ENCODE data around the gene WDFY2.

WDFY2 gene

DNA sequence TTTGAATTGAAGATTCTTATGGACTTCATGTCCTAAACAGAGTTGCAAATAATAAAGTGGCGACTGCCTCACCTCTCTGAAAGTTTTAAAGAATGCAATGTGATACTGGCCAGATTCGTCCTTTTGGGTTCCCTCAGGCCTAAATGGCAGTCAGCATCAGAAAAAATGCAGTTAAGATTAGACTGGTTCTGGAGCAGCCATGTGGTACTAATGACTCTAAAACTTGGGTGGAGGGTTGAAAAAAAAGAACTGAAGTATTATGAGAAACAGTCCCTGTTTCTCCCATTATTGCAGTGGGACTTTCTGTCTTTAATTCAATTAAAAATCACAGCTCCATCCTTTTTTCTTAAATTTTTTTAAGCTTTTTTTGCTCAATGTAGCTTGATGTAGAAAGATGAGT lies 37.3 kb downstream of the WDFY2 start:
- Mint-ChIP-seq H3K27ac (peak overlapping the region; percentile 93), H3K4me3 (no peak overlapping the region), H3K4me1 (ENCODE audit: low read depth) (peaks cover 89% of the 10 kb centered on the region), H3K36me3 (ENCODE audit: low read depth) (peaks cover 39% of the 10 kb centered on the region), H3K9me3 (no peaks in the 10 kb centered on the region), H3K27me3 (no peaks in the 10 kb centered on the region)
- intact Hi-C loops (cut with micrococcal nuclease) = loop anchor here (5.0 kb wide), 1 partner anchor 34 kb away; no protein-coding TSS in a partner anchor

DNA sequence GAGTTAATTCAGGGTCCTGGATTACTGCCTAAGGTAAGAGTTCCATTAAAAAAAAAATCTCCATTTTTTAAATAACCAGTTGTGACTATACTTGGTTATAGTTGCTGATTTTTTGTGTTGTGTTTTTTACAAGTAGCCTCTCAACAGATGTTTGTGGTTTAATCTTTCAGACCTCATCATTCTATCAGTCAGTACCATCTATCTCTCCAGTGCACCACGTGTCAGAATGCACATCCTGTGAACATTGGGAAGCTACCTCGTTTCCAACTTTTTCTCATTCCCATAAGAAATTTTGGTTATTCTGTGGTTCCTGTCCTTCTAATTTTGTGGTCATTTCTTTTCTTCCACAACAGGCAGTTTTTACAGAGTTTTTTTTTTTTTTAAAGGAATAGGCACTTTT lies 39.2 kb downstream of the WDFY2 start:
- Mint-ChIP-seq H3K27me3 (no peaks in the 10 kb centered on the region), H3K36me3 (ENCODE audit: low read depth) (peaks cover 41% of the 10 kb centered on the region), H3K4me1 (ENCODE audit: low read depth) (peaks cover 97% of the 10 kb centered on the region), H3K27ac (no peak overlapping the region), H3K9me3 (no peaks in the 10 kb centered on the region), H3K4me3 (no peak overlapping the region)
- intact Hi-C loops (cut with micrococcal nuclease) = loop anchor here (5.0 kb wide), 1 partner anchor 36 kb away; no protein-coding TSS in a partner anchor

- peaks cover 34% of the 10 kb centered on the region for H3K36me3 Mint-ChIP-seq (ENCODE audit: low read depth)
- H3K27me3 Mint-ChIP-seq = no peaks in the 10 kb centered on the region
- intact Hi-C loops (cut with micrococcal nuclease) = loop anchor here (5.0 kb wide), 1 partner anchor 37 kb away; no protein-coding TSS in a partner anchor
- no peak overlapping the region for H3K4me3 Mint-ChIP-seq
- H3K27ac Mint-ChIP-seq = peak overlapping the region; percentile 80
- H3K4me1 Mint-ChIP-seq (ENCODE audit: low read depth) = peaks cover 97% of the 10 kb centered on the region
- no peaks in the 10 kb centered on the region for H3K9me3 Mint-ChIP-seq
Measured at GRCh38 chr13:51624207-51624606, 39.9 kb downstream of the WDFY2 start.

DNA sequence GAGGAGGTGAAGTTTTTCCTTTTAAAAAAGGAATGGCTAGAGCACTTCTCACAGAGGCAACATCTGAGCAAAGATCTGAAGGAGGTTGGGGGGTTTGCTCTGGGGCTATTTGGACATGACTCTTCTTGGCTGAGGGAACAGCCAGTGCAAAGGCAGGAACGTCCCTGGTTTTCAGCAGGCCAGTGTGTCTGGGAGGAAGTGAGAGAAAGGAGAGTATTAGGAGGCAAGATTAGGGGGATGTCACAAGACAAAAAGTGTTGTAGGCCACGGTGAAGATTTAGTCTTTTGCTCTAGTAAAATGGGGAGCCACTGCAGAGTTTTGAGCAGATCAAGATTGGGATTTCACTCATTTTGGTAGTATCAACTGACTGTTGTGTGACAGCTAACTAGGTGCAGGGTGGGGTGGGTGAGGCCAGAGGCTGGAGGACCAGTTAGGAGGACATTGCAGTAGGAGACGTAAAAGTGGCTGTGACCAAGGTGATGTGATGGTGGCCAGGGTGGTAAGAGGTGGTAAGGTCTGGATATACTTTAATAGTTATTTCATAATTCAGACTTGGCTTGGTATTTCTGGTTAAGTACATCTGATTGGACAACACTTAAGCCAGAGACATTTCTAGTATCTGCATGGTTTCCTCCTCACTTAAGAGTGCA lies 40.6 kb downstream of the WDFY2 start:
- Mint-ChIP-seq H3K27ac (peak overlapping the region; percentile 80), H3K36me3 (ENCODE audit: low read depth) (peaks cover 30% of the 10 kb centered on the region), H3K9me3 (no peaks in the 10 kb centered on the region), H3K4me3 (peak overlapping the region; percentile 7), H3K4me1 (ENCODE audit: low read depth) (peaks cover 91% of the 10 kb centered on the region), H3K27me3 (no peaks in the 10 kb centered on the region)
- intact Hi-C loops (cut with micrococcal nuclease) = loop anchor here (5.0 kb wide), 1 partner anchor 38 kb away; no protein-coding TSS in a partner anchor

DNA sequence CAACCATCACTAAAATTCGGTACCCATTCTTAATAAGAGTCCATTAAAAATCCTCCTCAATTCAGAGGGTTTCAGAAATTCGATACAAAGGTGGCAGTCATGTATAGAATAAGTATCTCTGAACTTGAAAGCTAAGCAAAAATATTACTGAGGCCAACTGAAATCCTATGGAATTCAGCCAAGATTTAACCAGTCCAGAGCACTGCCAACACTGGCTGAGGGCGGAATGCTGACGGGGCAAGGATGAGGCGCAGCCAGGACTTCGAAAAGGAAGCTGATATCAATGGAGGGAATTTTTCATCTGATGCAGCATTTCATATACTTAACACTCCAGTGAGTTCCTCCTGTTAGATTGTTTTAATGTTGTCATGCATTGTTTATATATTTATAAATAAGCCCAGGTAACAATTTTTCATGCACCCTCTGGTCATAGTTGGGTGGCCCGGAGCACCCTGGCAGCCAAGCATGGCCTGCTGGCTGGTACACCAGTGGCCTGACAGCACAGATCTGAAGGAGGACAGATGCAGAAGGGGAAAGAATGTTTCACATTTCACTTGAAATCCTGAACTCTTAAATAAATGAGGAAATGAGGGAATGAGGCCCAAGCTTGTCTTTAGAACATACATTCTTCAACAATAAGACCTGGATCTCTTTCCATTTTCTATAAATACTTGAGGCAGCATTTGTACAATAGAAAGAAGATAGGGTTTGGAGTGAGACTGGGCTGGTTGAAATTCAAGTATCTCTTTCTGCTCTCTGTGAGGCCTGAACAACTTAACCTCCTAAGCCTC lies 41.5 kb downstream of the WDFY2 start:
- Mint-ChIP-seq H3K27ac (peak overlapping the region; percentile 80), H3K27me3 (no peaks in the 10 kb centered on the region), H3K9me3 (no peaks in the 10 kb centered on the region), H3K4me1 (ENCODE audit: low read depth) (peaks cover 89% of the 10 kb centered on the region), H3K36me3 (ENCODE audit: low read depth) (peaks cover 24% of the 10 kb centered on the region), H3K4me3 (no peak overlapping the region)
- intact Hi-C loops (cut with micrococcal nuclease) = no loop called here

DNA sequence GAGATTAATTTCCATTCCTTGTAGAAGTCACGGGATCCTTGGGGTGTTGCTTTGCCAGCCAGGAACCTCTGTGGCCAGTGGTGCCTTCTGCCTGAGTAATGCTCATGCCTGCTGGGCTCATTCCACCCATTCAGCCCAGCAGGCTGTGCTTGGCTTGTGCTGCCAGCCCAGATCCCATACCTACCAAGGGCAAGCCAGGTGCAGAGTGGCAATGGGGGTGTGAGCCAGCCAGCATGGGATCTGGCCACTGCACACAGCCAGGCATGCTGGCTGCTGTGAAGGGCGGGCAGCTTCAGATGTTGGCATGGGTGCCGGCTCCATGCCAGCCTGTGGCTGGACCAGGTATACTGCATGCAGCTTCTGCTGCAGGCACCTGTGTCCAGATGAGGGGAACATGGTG lies 42.5 kb downstream of the WDFY2 start:
- Mint-ChIP-seq H3K27ac (peak overlapping the region; percentile 80), H3K27me3 (no peaks in the 10 kb centered on the region), H3K4me1 (ENCODE audit: low read depth) (peaks cover 86% of the 10 kb centered on the region), H3K36me3 (ENCODE audit: low read depth) (peaks cover 24% of the 10 kb centered on the region), H3K9me3 (no peaks in the 10 kb centered on the region), H3K4me3 (no peak overlapping the region)
- intact Hi-C loops (cut with micrococcal nuclease) = no loop called here

GRCh38 chr13:51628059-51628852 lies 44.0 kb downstream of the WDFY2 start:
- Mint-ChIP-seq H3K4me1 (ENCODE audit: low read depth) (peaks cover 85% of the 10 kb centered on the region), H3K27ac (peak overlapping the region; percentile 80)

DNA sequence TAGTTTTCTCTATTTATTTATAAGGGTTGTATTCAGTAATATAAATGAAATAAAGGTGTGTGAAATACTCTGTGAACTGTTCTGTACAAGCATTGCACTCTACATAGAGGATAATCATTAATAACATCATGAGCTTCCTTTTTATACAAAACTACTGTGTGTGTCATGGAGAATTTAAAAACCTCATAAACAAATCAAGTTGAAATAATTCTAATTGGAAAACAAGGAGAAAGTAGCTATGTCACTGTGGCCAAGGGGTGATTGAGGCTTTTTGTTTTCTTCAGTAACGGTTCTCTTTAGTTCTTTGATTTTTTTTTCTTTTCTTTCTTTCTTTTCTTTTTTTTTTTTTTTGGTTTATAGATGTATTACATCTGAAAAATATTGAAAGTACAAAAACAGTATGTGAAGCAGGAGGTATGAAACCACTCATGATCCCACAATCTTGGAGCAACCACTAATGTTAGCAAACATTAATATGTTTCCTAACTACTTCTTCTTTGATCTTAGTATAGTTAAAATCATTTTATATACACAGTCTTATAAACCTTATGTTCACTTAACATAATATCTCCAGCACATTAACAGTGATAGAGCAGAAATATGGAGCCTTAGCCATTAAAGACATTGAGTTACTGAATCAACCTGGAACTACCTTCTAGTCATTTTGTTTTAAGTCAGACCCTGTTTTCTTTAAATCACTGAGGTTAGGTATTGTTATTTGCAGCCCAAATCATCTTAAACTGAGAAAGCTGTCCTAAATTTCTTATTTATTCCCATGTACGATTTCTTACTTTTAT lies 45.4 kb downstream of the WDFY2 start:
- intact Hi-C loops (cut with micrococcal nuclease) = no loop called here
- peaks cover 76% of the 10 kb centered on the region for H3K4me1 Mint-ChIP-seq (ENCODE audit: low read depth)
- H3K27ac Mint-ChIP-seq = no peak overlapping the region
- no peaks in the 10 kb centered on the region for H3K9me3 Mint-ChIP-seq
- H3K4me3 Mint-ChIP-seq = no peak overlapping the region
- H3K36me3 Mint-ChIP-seq (ENCODE audit: low read depth) = peaks cover 9% of the 10 kb centered on the region
- no peaks in the 10 kb centered on the region for H3K27me3 Mint-ChIP-seq

More at GRCh38 chr13:51628059-51628852, 44.0 kb downstream of the WDFY2 start:
- Mint-ChIP-seq H3K36me3 (ENCODE audit: low read depth) (peaks cover 13% of the 10 kb centered on the region), H3K27me3 (no peaks in the 10 kb centered on the region), H3K9me3 (no peaks in the 10 kb centered on the region), H3K4me3 (no peak overlapping the region)
- intact Hi-C loops (cut with micrococcal nuclease) = no loop called here

DNA sequence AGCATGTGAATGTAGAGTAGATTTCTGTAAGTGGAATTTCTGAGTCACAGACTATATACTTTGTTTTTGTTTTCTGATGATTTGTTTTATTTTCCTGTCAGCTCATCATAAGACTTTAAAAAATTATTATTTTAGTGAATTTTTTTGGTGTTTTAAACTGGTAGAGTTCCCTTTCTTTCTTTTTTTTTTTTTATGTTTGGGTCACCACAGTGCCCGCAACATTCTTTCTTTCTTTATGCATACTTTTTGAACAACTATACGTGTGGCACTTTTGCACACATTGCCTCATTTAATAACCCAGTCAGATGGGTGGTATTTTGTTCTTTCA lies 46.0 kb downstream of the WDFY2 start:
- peaks cover 76% of the 10 kb centered on the region for H3K4me1 Mint-ChIP-seq (ENCODE audit: low read depth)
- H3K4me3 Mint-ChIP-seq = no peak overlapping the region
- H3K27ac Mint-ChIP-seq = no peak overlapping the region

DNA sequence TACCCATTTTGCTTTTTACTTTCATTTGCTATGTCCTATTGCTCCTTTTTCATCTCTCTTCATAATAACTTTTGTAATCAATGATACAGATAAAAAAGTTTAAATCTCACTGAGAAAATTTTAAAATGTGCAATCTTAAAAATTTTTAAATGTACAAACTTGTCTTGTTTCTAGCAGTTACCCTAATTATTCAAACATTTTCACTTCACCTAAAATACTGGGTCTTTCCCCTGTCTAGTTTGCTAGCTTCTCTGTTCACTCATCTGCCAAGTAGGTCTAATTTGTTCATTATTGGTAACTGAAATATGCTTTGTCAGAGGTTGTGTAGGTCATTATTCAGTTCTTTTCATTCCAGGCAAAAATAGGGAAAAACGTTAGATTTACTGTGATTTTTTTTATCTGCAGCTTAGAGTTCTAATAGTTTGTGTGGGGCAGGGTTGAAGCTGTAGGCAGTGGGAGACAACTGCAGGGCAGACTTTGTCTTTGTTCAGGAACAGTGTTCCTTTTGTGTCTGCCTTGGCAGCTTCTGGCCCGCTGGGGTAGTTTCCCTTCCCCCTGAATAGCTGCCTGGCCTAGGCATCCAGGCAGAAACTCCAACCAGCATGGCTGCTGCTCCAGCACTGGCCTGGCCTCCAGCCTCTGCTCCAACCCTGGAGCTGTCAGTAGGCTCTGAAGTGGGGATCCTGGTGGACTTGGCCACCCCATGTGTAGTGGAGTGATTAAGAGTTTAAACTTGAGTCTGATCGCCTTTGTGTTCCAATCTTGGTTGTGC lies 48.5 kb downstream of the WDFY2 start:
- intact Hi-C loops (cut with micrococcal nuclease) = no loop called here
- Mint-ChIP-seq H3K27ac (peak overlapping the region; percentile 63), H3K4me3 (no peak overlapping the region), H3K9me3 (no peaks in the 10 kb centered on the region), H3K27me3 (no peaks in the 10 kb centered on the region), H3K4me1 (ENCODE audit: low read depth) (peaks cover 75% of the 10 kb centered on the region), H3K36me3 (ENCODE audit: low read depth) (peaks cover 17% of the 10 kb centered on the region)

More for the DNA sequence above, 46.0 kb downstream of the WDFY2 start:
- intact Hi-C loops (cut with micrococcal nuclease) = no loop called here
- H3K9me3 Mint-ChIP-seq = no peaks in the 10 kb centered on the region
- H3K27me3 Mint-ChIP-seq = no peaks in the 10 kb centered on the region
- peaks cover 9% of the 10 kb centered on the region for H3K36me3 Mint-ChIP-seq (ENCODE audit: low read depth)

DNA sequence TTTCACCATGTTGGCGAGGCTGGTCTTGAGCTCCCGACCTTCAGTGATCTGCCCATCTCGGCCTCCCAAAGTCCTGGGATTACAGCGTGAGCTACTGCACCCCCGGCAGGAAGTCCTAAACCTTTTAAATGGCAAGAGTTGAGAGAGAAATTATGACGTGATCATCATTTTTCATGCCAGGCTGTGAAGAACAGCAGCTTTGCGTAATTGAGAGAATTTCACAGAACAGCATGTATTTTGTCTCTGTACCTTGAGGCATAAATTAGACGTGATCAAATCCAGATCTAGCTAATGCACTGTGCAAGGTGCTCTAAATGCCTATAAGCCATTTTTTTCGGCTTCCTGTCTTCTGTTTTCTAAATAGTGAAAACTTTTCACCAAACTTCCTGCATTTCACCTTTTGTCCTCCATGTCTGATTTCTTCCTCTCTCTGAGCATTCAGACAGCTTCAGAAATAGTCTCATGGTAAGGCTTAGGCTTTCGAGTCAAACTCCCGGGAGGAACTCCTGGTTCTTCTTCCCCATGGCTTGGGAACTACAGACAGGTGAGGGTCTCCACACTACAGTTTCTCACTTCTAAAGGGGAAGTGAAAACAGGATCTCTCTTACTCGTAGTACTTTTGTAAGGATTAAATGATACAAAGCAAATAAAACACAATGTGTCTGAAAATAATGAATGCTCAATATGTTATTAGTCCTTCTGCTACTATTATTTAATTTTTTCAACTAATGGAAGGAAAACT lies 51.0 kb downstream of the WDFY2 start:
- no peaks in the 10 kb centered on the region for H3K27me3 Mint-ChIP-seq
- intact Hi-C loops (cut with micrococcal nuclease) = no loop called here
- H3K4me3 Mint-ChIP-seq = no peak overlapping the region
- H3K4me1 Mint-ChIP-seq (ENCODE audit: low read depth) = peaks cover 64% of the 10 kb centered on the region
- no peak overlapping the region for H3K27ac Mint-ChIP-seq
- no peaks in the 10 kb centered on the region for H3K9me3 Mint-ChIP-seq
- H3K36me3 Mint-ChIP-seq (ENCODE audit: low read depth) = peaks cover 14% of the 10 kb centered on the region

- no peak overlapping the region for H3K27ac Mint-ChIP-seq
- H3K4me1 Mint-ChIP-seq (ENCODE audit: low read depth) = peaks cover 58% of the 10 kb centered on the region
- no peaks in the 10 kb centered on the region for H3K27me3 Mint-ChIP-seq
- intact Hi-C loops (cut with micrococcal nuclease) = no loop called here
- no peak overlapping the region for H3K4me3 Mint-ChIP-seq
- H3K9me3 Mint-ChIP-seq = no peaks in the 10 kb centered on the region
- H3K36me3 Mint-ChIP-seq (ENCODE audit: low read depth) = peaks cover 21% of the 10 kb centered on the region
Measured at GRCh38 chr13:51636349-51636890, 52.2 kb downstream of the WDFY2 start.

Measured in dendritic cell treated with granulocyte-macrophage colony-stimulating factor and Interleukin-4, amounts not matched to agents 40 ng/mL and 50 ng/mL, for 4 days (primary cell).